HG02678 (cell line): ENCODE data around the gene AFF1.
A peak's percentile ranks its signal among the peaks of the same experiment; 100 is the strongest.
"Not testable (repeated sequence)": the region's sequence is repeated elsewhere in the genome, so short reads cannot be mapped to it uniquely, and the experiment has no call there.

ENCODE experiments used
- ATAC-seq: cut with Tn5 transposase; IDR thresholded peaks from one replicate; pipeline ENCODE4 v1.9.1; 2021; ENCODE audit warnings: mild to moderate bottlenecking, moderate library complexity; ENCODE audit not compliant: unreplicated experiment

The AFF1 gene

DNA sequence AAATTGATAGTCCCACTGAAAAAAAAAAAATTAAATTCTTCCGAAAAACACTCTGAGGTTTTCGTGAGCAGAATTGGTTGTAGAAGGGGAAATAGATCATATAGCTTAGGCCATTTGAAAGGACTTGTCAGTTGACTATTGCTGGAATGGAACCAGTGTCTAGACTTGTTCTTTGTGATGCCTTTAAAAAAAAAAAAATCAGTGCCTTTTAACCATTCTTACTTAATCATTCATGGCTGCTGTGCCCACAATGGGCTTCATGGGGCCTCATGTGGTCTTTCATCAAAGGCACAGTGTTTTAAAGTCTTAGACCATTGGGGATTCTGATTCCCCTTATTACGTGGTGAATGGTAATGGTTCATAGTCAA, 139.3 kb downstream of the AFF1 start:
- ATAC-seq, result no peak

- ATAC-seq, result no peak
These were observed 141.1 kb downstream of the AFF1 start for GRCh38 chr4:87075876-87076275.

- ATAC-seq, result no peak
These were observed 142.0 kb downstream of the AFF1 start for GRCh38 chr4:87076690-87077358.

- no peak for ATAC-seq
These were observed 143.2 kb downstream of the AFF1 start for GRCh38 chr4:87077914-87078585.

DNA sequence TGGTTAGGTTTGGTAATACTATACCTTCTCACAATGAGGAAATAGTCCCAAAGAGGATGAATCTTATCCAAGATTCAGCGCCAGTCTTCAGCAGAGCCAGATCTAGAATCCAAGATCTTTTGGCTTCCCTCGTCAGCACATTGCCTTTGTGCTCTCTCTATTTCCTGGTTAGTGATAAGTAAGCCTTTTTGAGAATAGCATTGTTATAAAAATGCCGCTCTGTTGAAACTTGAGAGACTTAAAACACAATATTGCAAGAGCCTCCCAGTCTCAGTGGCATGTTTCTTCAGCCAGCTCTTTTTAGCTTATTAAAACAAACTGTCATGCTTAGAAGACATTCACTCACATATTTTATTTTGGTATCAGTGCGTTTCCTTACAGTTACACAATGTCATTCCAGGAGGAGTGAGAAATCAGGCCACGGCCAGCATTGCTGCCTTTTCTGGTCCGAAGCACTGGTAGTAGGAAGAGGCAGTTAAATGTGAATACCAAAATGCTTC, 144.2 kb downstream of the AFF1 start:
- ATAC-seq, result no peak

GRCh38 chr4:87079967-87080366, 145.2 kb downstream of the AFF1 start:
- ATAC-seq, result no peak

GRCh38 chr4:87080462-87080861, 145.7 kb downstream of the AFF1 start:
- no peak for ATAC-seq

- no peak for ATAC-seq
These were observed 147.0 kb downstream of the AFF1 start for GRCh38 chr4:87081826-87082225.

DNA sequence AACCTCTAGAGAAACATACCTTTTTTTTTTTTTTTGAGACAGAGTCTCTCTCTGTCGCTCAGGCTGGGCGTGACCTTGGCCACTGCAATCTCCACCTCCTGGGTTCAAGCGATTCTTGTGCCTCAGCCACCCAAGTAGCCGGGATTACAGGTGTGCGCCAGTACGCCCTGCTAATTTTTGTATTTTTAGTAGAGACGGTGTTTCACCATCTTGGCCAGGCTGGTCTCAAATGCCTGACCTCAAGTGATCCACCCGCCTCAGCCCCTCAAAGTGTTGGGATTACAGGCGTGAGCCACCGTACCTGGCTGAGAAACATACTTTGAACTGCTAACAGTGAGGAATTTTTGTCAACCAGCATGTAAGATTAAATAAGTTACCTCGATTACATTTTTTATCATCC, 150.9 kb downstream of the AFF1 start:
- not testable (repeated sequence) for ATAC-seq

GRCh38 chr4:87086143-87086805, 151.5 kb downstream of the AFF1 start:
- no peak for ATAC-seq

GRCh38 chr4:87087015-87087414, 152.2 kb downstream of the AFF1 start:
- ATAC-seq, result no peak

- ATAC-seq, result no peak
These were observed 152.6 kb downstream of the AFF1 start for GRCh38 chr4:87087420-87087819.

- no peak for ATAC-seq
These were observed 153.4 kb downstream of the AFF1 start for GRCh38 chr4:87088186-87088585.

- ATAC-seq, result no peak
These were observed 154.6 kb downstream of the AFF1 start for GRCh38 chr4:87089368-87089767.

DNA sequence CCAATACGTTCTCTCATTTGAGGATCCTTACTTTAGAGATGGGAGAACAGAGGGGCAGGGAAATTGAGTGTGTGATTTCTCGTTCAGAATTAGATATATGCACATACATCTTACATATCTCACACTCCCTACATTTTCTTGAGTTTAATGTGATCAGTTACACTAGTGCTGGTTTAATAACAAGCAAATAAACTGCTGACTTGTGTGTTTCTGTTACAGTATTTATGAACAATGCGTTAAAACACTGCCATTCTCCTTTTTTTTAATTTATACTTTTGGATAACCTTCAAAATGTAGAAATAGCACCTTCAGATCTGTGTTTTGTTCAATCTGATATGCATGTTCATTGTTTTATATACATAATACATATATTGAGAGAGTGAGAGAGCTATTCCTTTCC, 155.5 kb downstream of the AFF1 start:
- ATAC-seq, result no peak

- ATAC-seq, result peak; percentile 52
These were observed 157.8 kb downstream of the AFF1 start for GRCh38 chr4:87092389-87093141.

DNA sequence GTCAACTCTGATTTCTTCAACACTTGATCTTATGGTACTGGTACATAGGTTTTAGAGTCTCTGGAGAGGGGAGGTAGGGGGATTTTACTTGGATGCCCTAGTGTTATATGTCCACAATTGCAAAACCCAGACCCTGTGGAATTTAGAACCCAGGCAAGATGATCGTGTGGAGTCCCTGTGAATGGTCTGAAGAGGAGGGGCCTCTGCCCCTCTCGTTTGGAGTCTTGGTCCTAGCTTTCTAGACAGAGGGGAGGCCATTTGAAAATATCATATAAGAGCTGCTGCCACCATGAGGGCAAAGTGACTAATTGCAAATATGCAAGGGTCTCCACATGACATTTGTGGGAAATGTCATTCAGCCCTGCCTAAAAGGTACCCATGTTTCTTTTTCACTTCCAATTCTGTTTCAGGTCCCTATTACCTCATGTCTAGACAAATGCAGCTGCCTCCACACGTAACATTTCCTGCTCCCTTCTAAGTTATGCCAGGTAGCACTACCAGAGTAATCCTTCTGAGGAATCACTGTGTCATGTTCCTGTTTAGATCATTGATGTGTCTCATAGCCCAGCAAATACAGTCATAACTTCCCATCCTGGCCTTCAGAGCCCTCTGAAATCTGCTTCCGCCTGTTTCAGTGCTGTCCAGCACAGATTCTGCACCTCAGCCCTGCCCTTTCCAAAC, 158.8 kb downstream of the AFF1 start:
- ATAC-seq, result peak; percentile 83

GRCh38 chr4:87097075-87097474, 162.3 kb downstream of the AFF1 start:
- no peak for ATAC-seq

DNA sequence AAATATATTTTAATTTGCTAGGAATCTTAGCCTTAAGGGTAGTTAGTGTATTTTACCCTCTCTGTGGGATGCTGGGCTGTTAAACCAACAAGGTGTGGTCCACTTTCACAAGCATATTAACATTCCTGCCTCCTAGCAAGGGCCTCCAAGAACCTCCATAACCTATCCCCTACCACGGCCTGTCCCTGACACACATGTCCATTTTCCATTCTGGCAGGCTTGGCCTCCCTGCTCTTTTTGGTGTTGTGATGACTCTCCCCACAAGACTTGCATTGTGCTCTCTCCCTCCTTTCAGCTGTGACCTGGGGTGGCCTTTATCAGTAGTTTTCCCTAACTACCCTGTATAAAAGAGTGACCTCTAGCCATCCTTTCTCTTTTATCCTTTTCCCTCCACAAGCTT, 165.4 kb downstream of the AFF1 start:
- no peak for ATAC-seq

GRCh38 chr4:87101543-87102199, 166.9 kb downstream of the AFF1 start:
- no peak for ATAC-seq
